ENCODE data around the gene CERT1. TPM values are rescaled to one million over a fixed set of nuclear protein-coding genes. Genes with fewer than 3 reads are reported as not detected.

CERT1 gene
- polyA plus RNA-seq (2012; ENCODE audit: insufficient read length, low read depth): 8.5 TPM

DNA sequence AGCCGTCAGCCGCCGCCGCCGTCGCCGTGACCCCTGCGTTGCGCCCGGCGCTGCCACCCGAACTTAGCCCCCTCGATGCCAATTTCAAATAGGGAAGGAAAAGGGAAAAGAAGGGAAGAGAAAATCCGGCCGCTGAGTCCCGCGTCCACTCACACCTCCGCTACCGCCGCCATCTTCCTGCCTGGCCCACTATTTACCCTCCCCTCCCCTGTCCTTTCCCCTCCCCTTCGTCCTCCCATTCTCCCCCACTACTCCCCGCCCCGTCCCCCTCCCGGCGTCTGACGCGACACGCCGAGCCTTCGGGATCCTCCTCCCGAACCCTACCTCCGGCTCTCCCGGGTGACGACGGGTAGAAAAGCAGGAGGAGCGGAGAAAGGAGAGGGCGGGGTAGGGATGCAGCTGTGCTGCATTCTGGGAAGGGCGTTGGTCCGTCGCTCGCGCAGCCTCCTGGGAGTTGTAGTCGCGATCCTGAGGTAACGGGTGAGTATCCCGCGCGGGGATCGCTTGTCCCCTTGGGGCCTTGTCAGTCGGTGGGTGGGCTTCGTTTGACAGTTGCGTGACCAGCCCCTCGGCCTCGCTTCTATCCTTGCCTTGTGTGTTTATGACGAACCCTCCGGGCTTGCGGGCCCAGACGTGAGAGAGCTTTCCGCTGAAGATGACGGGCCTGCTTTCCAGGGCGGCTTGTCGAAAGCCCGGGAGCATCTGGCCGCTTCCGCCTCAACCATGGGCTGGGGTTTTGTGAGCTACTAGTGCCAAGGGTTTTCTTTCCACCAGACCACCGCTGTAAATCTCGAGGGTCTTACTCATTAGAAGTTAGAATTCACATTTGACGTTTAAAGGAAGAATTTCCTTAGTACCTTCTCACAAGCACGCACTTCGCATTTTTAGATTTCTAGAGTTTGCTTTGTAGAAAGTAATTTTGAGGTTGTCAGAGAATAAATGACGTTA is at the start of gene CERT1, which contains the start of gene POLK:
Gene CERT1 (minus strand): TSS at position 195 of the 948 bp plus-strand sequence. CDS start 422 bp downstream, outside the sequence.
Gene POLK (plus strand): TSS at position 457 of the 948 bp plus-strand sequence.
- TF ChIP-seq TAF1 (IDR thresholded peaks at IDR 0.05; ENCODE audit: borderline replicate concordance, insufficient read depth, low read length): 0 out of 2 replicates have a peak, but pooled peaks have one; percentile 16
- TF ChIP-seq SIN3A (IDR thresholded peaks at IDR 0.05; ENCODE audit: borderline replicate concordance, insufficient read depth, low read length): peak; percentile 74; the same call in 1 of the 2 replicates
- TF ChIP-seq REST (IDR thresholded peaks at IDR 0.05; ENCODE audit: insufficient read depth in 1 of 2, low read depth in 2 of 2, low read length in 2 of 2): no peak
- TF ChIP-seq FOXP2 (optimal IDR thresholded peaks at IDR 0.05; ENCODE audit: borderline replicate concordance, extremely low read depth, extremely low read length, insufficient read depth): peak; percentile 67
- peak; percentile 60; the same call in 1 of the 2 replicates for TF ChIP-seq POLR2AphosphoS5 (IDR thresholded peaks at IDR 0.05; ENCODE audit: low read depth, low read length)

GRCh38 chr5:75558981-75559632 is 47.7 kb upstream of the CERT1 start:
- no peak for TF ChIP-seq TAF1 (IDR thresholded peaks at IDR 0.05; ENCODE audit: borderline replicate concordance, insufficient read depth, low read length)
- no peak for TF ChIP-seq POLR2AphosphoS5 (IDR thresholded peaks at IDR 0.05; ENCODE audit: low read depth, low read length)
- TF ChIP-seq SIN3A (IDR thresholded peaks at IDR 0.05; ENCODE audit: borderline replicate concordance, insufficient read depth, low read length): no peak
- no peak for TF ChIP-seq REST (IDR thresholded peaks at IDR 0.05; ENCODE audit: insufficient read depth in 1 of 2, low read depth in 2 of 2, low read length in 2 of 2)
- no peak for TF ChIP-seq FOXP2 (optimal IDR thresholded peaks at IDR 0.05; ENCODE audit: borderline replicate concordance, extremely low read depth, extremely low read length, insufficient read depth)

DNA sequence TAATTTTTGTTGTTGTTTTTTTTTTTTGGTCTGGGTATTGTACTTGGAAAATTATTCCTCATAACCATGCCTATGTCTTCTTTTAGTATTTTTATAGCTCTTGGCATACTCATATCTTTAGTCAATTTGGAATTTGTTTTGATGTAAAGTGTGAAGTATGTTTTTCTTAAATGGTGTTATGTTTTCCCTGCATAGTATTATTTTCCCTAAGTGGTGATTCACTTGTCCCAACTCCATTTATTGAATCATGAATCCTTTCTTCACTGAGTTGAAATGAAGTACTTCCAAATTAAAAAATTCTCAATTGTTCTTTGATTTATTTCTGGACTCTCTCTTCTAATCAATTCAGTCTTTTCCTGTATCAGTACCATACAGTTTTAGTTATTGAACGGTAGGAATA is 46.8 kb upstream of the CERT1 start:
- TF ChIP-seq REST (IDR thresholded peaks at IDR 0.05; ENCODE audit: insufficient read depth in 1 of 2, low read depth in 2 of 2, low read length in 2 of 2): no peak
- no peak for TF ChIP-seq TAF1 (IDR thresholded peaks at IDR 0.05; ENCODE audit: borderline replicate concordance, insufficient read depth, low read length)
- TF ChIP-seq POLR2AphosphoS5 (IDR thresholded peaks at IDR 0.05; ENCODE audit: low read depth, low read length): no peak
- TF ChIP-seq FOXP2 (optimal IDR thresholded peaks at IDR 0.05; ENCODE audit: borderline replicate concordance, extremely low read depth, extremely low read length, insufficient read depth): no peak
- TF ChIP-seq SIN3A (IDR thresholded peaks at IDR 0.05; ENCODE audit: borderline replicate concordance, insufficient read depth, low read length): no peak

GRCh38 chr5:75553358-75553757 is 41.9 kb upstream of the CERT1 start:
- TF ChIP-seq POLR2AphosphoS5 (IDR thresholded peaks at IDR 0.05; ENCODE audit: low read depth, low read length): no peak
- TF ChIP-seq TAF1 (IDR thresholded peaks at IDR 0.05; ENCODE audit: borderline replicate concordance, insufficient read depth, low read length): no peak
- no peak for TF ChIP-seq FOXP2 (optimal IDR thresholded peaks at IDR 0.05; ENCODE audit: borderline replicate concordance, extremely low read depth, extremely low read length, insufficient read depth)
- TF ChIP-seq SIN3A (IDR thresholded peaks at IDR 0.05; ENCODE audit: borderline replicate concordance, insufficient read depth, low read length): no peak
- TF ChIP-seq REST (IDR thresholded peaks at IDR 0.05; ENCODE audit: insufficient read depth in 1 of 2, low read depth in 2 of 2, low read length in 2 of 2): no peak

All from PFSK-1 (cell line).